ENCODE data around the gene SAMD7. TPM values are rescaled to one million over a fixed set of nuclear protein-coding genes. Genes with fewer than 3 reads are reported as not detected.

Gene SAMD7
- total RNA-seq, 1 experiment from 2014 or later, result not detected

GRCh38 chr3:169929830-169930519 lies 18.6 kb downstream of the SAMD7 start:
- Mint-ChIP-seq H3K36me3 (ENCODE audit: insufficient read depth, unreplicated experiment) (no peaks in the 10 kb centered on the region), H3K4me1 (ENCODE audit: low read depth, unreplicated experiment) (no peaks in the 10 kb centered on the region), H3K27ac (ENCODE audit: unreplicated experiment) (no peak overlapping the region), H3K9me3 (ENCODE audit: low read depth, unreplicated experiment) (no peaks in the 10 kb centered on the region), H3K4me3 (ENCODE audit: low read depth, unreplicated experiment) (no peak overlapping the region), H3K27me3 (ENCODE audit: unreplicated experiment) (peaks cover 27% of the 10 kb centered on the region)
- intact Hi-C loops (cut with micrococcal nuclease; ENCODE audit: unreplicated experiment), result no loop called here
- BruUV-seq (replicated peaks), result no TSS peak
- no peak for TF ChIP-seq CTCF (IDR thresholded peaks at IDR 0.05; ENCODE audit: unreplicated experiment)
- no peak for DNase-seq
- CTCF ChIA-PET, result interaction anchor here (1.1 kb wide), 1 partner anchor 9 kb away, joined by 3 read pairs; no protein-coding TSS in a partner anchor

DNA sequence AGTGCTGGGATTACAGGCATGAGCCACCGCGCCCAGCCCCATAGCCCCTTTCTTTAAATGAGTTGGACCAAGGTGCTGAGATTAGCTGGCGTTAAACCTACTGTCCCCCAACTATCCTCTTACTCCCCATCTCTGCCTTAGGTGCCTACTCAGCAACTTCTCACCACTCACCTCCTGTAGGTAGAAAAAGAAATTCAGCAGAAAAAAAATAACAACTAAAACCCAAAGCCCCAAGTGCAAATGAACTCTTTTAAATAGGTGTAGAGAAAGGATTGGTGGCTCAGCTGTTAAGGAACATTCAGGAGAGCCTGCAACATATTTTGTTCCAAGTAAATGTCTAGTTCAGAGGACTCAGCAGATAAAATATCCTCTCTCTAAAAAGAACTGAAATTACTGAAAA lies 19.5 kb downstream of the SAMD7 start:
- Mint-ChIP-seq H3K36me3 (ENCODE audit: insufficient read depth, unreplicated experiment) (no peaks in the 10 kb centered on the region), H3K4me1 (ENCODE audit: low read depth, unreplicated experiment) (no peaks in the 10 kb centered on the region), H3K4me3 (ENCODE audit: low read depth, unreplicated experiment) (no peak overlapping the region), H3K27me3 (ENCODE audit: unreplicated experiment) (peaks cover 35% of the 10 kb centered on the region), H3K9me3 (ENCODE audit: low read depth, unreplicated experiment) (no peaks in the 10 kb centered on the region), H3K27ac (ENCODE audit: unreplicated experiment) (no peak overlapping the region)
- DNase-seq, result no peak
- no TSS peak for BruUV-seq (replicated peaks)
- TF ChIP-seq CTCF (IDR thresholded peaks at IDR 0.05; ENCODE audit: unreplicated experiment), result no peak
- CTCF ChIA-PET, result no interaction called here
- intact Hi-C loops (cut with micrococcal nuclease; ENCODE audit: unreplicated experiment), result no loop called here

DNA sequence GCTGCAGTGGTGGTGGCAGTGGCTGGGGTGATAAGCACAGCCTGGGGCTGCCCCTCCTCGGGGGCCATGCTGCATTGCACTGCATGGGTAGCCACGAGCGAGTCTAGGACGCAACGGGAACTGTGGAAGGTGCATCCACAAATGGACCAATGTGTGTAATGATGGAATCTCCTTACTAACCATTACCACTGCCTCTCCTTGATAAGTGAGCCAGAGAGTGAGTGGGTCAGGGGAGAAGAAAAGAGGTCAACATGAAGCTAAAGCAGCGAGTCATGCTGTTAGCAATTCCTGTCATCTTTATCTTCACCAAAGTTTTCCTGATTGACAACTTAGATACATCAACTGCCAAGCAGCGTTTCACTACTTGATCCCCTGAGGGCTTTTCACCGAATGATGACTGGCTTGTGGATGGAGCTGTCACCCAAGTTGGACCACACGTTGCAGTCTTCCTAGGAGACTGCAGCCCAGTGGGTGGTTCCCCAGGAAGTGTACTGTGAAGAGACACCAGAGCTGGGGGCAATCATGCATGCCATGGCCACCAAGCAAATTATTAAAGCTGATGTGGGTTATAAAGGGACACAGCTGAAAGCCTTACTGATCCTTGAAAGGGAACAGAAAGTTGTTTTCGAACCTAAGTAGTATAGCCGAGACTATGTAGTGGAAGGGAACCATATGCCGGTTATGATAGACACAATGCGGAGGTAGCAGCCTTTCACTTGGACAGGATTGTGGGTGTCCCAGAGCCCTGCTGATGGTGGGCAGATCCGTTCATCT lies 20.6 kb downstream of the SAMD7 start:
- Mint-ChIP-seq H3K9me3 (ENCODE audit: low read depth, unreplicated experiment) (no peaks in the 10 kb centered on the region), H3K27me3 (ENCODE audit: unreplicated experiment) (peaks cover 41% of the 10 kb centered on the region), H3K36me3 (ENCODE audit: insufficient read depth, unreplicated experiment) (no peaks in the 10 kb centered on the region), H3K27ac (ENCODE audit: unreplicated experiment) (no peak overlapping the region), H3K4me1 (ENCODE audit: low read depth, unreplicated experiment) (no peaks in the 10 kb centered on the region), H3K4me3 (ENCODE audit: low read depth, unreplicated experiment) (no peak overlapping the region)
- no peak for DNase-seq
- CTCF ChIA-PET, result no interaction called here
- intact Hi-C loops (cut with micrococcal nuclease; ENCODE audit: unreplicated experiment), result no loop called here
- no peak for TF ChIP-seq CTCF (IDR thresholded peaks at IDR 0.05; ENCODE audit: unreplicated experiment)
- no TSS peak for BruUV-seq (replicated peaks)

DNA sequence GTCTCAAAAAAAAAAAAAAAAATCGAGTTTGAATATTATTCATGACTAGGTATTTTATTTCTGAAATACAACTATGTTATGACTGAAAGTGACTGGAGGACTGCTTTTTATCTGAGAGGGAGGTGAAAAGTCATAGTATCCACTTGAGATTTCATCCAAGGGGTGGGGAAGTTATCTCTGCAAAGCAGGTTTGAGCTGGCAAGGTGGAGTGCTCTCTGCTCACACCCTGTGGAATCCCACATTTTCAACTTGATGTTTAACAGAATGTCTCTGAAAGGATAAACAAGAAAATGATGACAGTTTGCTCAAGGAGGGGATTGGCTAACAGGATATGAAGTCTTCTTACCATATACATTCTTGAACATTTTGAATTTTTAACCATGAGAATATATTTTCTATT lies 27.9 kb downstream of the SAMD7 start:
- BruUV-seq (replicated peaks), result no TSS peak
- CTCF ChIA-PET, result interaction anchor here (1.1 kb wide), 1 partner anchor 10 kb away, joined by 3 read pairs; no protein-coding TSS in a partner anchor
- no peak for TF ChIP-seq CTCF (IDR thresholded peaks at IDR 0.05; ENCODE audit: unreplicated experiment)
- Mint-ChIP-seq H3K4me1 (ENCODE audit: low read depth, unreplicated experiment) (no peaks in the 10 kb centered on the region), H3K4me3 (ENCODE audit: low read depth, unreplicated experiment) (no peak overlapping the region), H3K27me3 (ENCODE audit: unreplicated experiment) (peaks cover 50% of the 10 kb centered on the region), H3K9me3 (ENCODE audit: low read depth, unreplicated experiment) (no peaks in the 10 kb centered on the region), H3K36me3 (ENCODE audit: insufficient read depth, unreplicated experiment) (no peaks in the 10 kb centered on the region), H3K27ac (ENCODE audit: unreplicated experiment) (no peak overlapping the region)
- DNase-seq, result no peak
- intact Hi-C loops (cut with micrococcal nuclease; ENCODE audit: unreplicated experiment), result no loop called here
